Progenitor cell of endocrine pancreas (in vitro differentiated cells): ENCODE data around the gene APLN. TPM values are rescaled to one million over a fixed set of nuclear protein-coding genes. Genes with fewer than 3 reads are reported as not detected.

ENCODE experiments used
- DNase-seq: peaks from one replicate; pipeline ENCODE4 v3.0.0; 2021; ENCODE audit warnings: low spot score; ENCODE audit not compliant: unreplicated experiment
- H3K27ac Mint-ChIP-seq: 2 replicates; pipeline ENCODE4 v1.8.0; 2021; ENCODE audit warnings: mild to moderate bottlenecking, moderate library complexity, mixed read lengths
- H3K27me3 Mint-ChIP-seq: 2 replicates; pipeline ENCODE4 v1.8.0; 2021; ENCODE audit warnings: mixed read lengths
- H3K36me3 Mint-ChIP-seq: 2 replicates; pipeline ENCODE4 v1.8.0; 2022; ENCODE audit warnings: mixed read lengths; ENCODE audit not compliant: insufficient read depth
- H3K4me1 Mint-ChIP-seq: 2 replicates; pipeline ENCODE4 v1.8.0; 2021; ENCODE audit warnings: low read depth, mixed read lengths
- H3K4me3 Mint-ChIP-seq: 2 replicates; pipeline ENCODE4 v1.8.0; 2021; ENCODE audit warnings: low read depth, mild to moderate bottlenecking, moderate library complexity, mixed read lengths
- H3K9me3 Mint-ChIP-seq: 2 replicates; pipeline ENCODE4 v1.8.0; 2021; ENCODE audit warnings: low read depth, mixed read lengths
- total RNA-seq: library from RNA; stranded (reverse); gene quantifications from 2 replicates; pipeline ENCODE4 v1.2.1, GENCODE V29; 2021
- TF ChIP-seq, protein P1 (sequence below): fragments of 200-600 bp; sonication (generic); IDR thresholded peaks from one replicate; pipeline ENCODE4 v1.5.0; 2021; ENCODE audit warnings: antibody characterized with exemption, mild to moderate bottlenecking; ENCODE audit not compliant: unreplicated experiment

The APLN gene
- total RNA-seq, 1 donor from 2014 or later = 0.14 TPM

DNA sequence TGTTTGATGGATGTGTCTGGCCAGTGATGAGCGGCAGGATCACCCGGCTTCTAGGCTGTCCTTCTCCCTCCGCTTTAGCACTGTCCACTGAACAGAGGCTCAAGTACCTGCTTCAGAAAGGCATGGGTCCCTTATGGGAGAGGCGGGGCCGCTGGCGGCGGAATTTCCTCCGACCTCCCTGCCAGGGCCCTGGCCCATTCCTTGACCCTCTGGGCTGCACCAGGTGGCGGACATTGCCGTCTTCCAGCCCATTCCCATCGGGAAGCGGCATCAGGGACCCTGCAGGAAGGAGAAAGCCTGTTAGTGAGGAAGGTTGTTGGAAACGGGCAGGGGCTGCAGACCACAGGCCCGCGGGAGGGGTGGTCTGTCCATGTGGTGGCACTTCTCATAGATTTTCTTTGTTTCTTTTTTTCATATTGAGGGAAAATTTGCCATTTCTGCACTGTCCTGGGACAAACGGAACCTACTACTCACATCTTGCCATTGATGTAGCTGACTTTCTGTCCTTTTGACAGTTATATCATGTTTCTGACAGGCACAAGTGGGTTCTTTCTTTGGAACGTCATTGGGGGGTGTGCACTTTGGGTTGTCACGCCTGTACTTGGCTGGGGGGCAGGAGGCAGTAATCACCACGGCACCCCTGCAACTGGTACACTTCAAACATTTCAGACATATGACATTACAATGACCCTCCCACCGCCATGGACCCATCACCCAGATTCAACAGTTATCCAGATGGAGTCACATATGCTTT is 6.1 kb downstream of the APLN start:
- TF ChIP-seq, protein P1, sequence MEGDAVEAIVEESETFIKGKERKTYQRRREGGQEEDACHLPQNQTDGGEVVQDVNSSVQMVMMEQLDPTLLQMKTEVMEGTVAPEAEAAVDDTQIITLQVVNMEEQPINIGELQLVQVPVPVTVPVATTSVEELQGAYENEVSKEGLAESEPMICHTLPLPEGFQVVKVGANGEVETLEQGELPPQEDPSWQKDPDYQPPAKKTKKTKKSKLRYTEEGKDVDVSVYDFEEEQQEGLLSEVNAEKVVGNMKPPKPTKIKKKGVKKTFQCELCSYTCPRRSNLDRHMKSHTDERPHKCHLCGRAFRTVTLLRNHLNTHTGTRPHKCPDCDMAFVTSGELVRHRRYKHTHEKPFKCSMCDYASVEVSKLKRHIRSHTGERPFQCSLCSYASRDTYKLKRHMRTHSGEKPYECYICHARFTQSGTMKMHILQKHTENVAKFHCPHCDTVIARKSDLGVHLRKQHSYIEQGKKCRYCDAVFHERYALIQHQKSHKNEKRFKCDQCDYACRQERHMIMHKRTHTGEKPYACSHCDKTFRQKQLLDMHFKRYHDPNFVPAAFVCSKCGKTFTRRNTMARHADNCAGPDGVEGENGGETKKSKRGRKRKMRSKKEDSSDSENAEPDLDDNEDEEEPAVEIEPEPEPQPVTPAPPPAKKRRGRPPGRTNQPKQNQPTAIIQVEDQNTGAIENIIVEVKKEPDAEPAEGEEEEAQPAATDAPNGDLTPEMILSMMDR = no peak
- Mint-ChIP-seq H3K27me3 (peaks cover 67% of the 10 kb centered on the region), H3K36me3 (no peaks in the 10 kb centered on the region), H3K9me3 (no peaks in the 10 kb centered on the region), H3K4me1 (peaks cover 2% of the 10 kb centered on the region), H3K27ac (no peak overlapping the region), H3K4me3 (no peak overlapping the region)
- no peak for DNase-seq

DNA sequence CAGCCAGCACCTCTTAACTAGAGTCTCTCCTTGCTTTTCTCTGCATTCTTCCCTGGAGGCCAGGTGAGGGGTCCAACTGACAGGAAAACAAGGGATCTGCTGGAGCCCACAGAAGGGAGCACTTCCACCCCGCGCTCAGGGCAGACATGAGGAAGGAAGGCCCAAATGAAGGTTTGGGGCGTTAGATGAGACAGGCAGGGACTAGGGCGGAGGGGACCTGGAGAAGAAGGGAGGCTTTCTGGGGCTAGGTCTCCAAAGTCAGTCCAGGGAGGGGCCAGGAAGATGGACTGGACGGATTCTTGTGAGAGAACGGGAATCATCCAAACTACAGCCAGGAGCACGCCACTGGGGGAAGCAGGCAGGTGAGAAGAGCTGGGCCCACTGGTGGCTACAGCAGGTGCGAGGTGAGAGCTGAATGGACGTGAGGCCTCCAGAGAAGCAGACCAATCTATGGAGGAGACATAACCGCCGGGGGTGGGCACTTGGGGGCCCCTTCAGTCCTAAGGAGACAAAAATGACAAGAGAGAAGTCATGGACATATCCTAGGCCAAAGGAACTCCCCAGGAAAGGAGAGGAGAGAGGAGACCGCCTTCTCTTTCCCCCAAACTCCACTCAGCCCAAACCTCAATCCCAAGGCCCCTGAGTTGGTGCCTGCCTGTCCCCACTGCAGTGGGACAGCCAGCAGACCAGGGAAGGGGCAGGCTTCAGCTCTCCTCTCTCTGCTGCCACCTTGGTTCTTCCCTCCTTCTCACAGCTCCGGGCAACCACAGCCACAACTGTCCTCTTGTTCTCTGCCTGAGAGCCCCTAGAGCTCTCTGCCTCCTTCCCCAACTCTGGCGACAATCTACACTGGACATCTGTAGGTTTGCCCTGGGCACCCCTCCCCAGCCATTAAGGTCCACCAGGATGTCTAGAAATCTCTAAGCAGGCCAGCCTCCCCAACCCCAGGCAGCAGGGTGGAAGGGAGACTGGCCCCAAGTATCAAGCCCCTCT is 7.0 kb downstream of the APLN start:
- DNase-seq = no peak
- Mint-ChIP-seq H3K27ac (no peak overlapping the region), H3K36me3 (no peaks in the 10 kb centered on the region), H3K27me3 (peaks cover 57% of the 10 kb centered on the region), H3K4me3 (no peak overlapping the region), H3K4me1 (no peaks in the 10 kb centered on the region), H3K9me3 (no peaks in the 10 kb centered on the region)
- TF ChIP-seq, protein P1 = no peak

DNA sequence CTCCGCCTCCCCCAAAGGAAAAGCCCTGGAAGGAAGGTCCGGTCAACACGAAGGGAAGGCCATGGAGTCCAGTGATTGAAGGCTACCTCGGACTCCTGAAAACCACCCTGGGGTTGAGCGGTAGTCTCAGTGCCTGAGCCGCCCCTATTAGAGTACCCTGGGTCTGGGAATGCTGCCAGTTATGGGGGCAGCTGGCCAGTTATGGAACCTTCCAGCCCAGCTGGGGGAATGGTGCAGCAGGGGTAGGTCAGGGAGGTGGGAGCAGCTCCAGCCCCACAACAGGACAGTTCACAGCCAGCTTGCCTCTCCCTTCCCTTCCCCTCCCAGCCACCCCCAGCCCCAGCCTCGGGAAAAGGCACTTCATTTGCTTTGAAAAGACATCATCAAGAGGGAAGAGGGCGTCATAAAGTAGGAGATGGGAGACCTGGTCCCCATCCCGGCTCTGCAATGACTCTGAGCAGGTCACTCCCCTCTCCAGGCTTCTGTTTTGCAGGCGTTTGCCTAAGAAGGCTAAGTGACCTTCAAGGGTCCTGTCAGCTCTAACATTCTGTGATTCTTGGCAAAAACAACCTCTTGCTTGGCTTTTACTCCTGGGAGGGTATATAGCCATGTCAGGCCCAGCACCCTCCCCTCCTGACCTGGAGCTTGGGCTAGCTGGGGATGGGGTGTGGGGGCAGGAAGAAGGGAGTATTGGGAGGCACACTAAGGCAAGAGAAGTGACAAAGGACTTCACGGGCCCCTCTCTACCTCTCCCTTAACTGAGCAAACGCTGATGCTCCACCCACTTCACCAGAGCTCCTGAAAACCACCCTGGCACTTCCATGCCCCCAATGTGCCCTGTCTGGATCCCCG is 8.0 kb downstream of the APLN start:
- H3K4me3 Mint-ChIP-seq = no peak overlapping the region
- no peaks in the 10 kb centered on the region for H3K9me3 Mint-ChIP-seq
- H3K36me3 Mint-ChIP-seq = no peaks in the 10 kb centered on the region
- no peak for DNase-seq
- H3K27me3 Mint-ChIP-seq = peaks cover 50% of the 10 kb centered on the region
- H3K4me1 Mint-ChIP-seq = no peaks in the 10 kb centered on the region
- no peak overlapping the region for H3K27ac Mint-ChIP-seq
- TF ChIP-seq, protein P1 = no peak

DNA sequence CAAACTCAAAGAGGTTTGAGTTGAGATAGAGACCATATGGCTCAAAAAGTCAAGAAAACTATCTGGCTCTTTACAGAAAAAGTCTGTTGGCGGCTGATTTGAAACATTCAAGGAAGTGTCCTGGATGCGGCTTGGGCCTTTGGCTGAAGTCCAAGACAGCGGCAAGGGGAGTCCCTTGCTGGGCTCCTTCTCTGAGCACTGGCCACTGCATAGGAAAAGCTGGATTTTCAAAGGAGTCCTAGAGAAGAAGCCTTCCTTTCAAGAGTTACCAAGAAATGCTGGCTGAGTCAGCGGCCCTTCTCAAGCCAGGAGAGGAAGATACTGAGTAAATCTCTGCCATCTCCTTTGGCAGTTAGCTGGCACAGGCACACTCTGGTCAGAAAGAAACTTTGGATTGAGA is 12.1 kb downstream of the APLN start:
- peaks cover 16% of the 10 kb centered on the region for H3K27me3 Mint-ChIP-seq
- H3K36me3 Mint-ChIP-seq = no peaks in the 10 kb centered on the region
- DNase-seq = no peak
- no peaks in the 10 kb centered on the region for H3K4me1 Mint-ChIP-seq
- no peak overlapping the region for H3K4me3 Mint-ChIP-seq
- no peaks in the 10 kb centered on the region for H3K9me3 Mint-ChIP-seq
- TF ChIP-seq, protein P1 = no peak
- no peak overlapping the region for H3K27ac Mint-ChIP-seq
